ENCODE results near the gene IQCH.
"Not testable (repeated sequence)": the region's sequence is repeated elsewhere in the genome, so short reads cannot be mapped to it uniquely, and the experiment has no call there.

Gene IQCH

GRCh38 chr15:67248011-67248505 is 6.5 kb upstream of the IQCH start:
- DNase-seq, result no peak

DNA sequence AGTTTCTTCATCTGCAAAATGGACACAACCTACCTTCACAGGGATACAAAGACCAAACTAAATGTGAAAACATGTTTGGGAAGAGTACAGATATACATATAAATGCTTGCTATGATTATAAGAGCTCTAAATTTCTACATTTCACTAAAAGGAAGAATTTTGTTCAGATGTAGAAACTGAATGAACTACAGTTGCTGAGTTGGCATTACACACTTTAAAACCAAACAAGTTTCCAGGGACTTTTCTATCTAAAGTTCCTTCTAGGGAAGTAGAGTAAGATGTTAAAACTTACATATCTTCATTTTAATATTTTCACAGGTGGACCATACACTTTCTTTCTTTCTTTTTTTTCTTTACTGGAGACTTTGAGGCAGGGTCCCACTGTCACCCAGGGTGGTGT is 4.8 kb upstream of the IQCH start:
- DNase-seq, result no peak

GRCh38 chr15:67251318-67251717 is 3.3 kb upstream of the IQCH start:
- DNase-seq, result no peak

- no peak for DNase-seq
Observed at GRCh38 chr15:67253101-67253500, 1.5 kb upstream of the IQCH start.

- no peak for DNase-seq
Observed at GRCh38 chr15:67253549-67254237, 893 bp upstream of the IQCH start.

DNA sequence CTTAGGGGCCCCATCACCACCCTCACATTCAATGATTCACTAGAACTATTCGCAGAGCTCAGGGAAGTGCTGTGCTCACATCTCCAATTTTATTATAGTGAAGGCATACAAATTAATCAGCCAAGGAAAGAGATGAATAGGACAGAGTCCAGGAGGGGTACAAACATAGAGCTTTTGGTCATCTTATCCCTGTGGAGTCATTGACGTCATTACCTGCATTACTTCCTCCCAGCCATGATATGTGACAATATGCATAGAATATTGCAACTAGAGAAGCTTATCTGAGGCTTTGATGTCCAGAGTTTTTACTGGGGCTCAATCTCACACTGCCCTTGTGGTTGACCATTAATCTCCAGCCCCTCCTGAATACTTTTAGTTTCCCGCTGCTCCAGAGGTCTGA is 1.5 kb downstream of the IQCH start:
- no peak for DNase-seq

GRCh38 chr15:67258412-67258811 is 3.8 kb downstream of the IQCH start:
- not testable (repeated sequence) for DNase-seq

- DNase-seq, result no peak
Observed at GRCh38 chr15:67259379-67259778, 4.8 kb downstream of the IQCH start.

- no peak for DNase-seq
Observed at GRCh38 chr15:67259806-67260205, 5.2 kb downstream of the IQCH start.

GRCh38 chr15:67266870-67267269 is 12.3 kb downstream of the IQCH start:
- no peak for DNase-seq

GRCh38 chr15:67267440-67267839 is 12.9 kb downstream of the IQCH start:
- no peak for DNase-seq

DNA sequence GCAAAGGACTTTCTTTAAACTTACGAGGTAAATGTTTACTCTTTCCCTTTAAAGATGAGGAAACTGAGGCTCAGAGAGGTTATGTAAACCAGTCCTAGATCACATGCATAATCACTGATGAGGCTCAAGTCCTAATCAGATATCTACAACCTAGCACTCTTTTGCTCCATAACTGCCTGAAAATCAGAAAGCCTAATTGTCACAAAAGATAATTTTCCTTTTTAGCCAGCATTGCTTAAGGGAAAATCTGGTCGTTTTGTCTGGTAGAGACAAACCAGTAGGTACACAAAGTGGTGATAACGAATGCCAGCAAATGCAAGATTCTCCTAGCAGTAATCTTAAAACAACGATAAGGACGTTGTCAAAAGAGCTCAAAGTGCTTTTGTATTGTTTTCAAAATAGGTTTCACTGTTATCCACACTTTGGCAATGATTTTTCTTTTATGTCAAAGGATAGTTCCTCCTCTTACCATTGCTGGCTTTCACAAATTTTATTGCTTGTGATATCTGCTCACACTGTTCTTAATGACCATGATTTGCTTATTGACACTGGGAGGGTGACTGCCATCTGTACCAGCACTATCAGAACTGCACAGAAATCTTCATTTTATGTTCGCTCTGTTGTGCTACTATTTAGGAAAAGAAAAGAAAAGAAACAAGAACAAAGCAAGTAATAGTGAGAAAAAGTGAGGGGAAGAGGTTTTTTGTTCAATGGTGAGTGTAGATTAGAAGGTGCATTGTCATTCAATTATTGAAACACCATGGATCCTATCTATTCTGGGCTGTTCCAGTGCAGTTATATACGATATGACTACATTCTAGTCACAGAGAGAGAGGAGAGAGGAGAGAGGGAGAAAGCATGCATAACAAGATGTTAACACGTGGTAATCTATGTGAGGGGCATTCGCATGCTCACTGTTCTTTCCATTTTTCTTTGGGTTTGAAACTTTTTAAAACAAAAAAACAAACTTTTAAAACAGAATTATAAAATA is 13.7 kb downstream of the IQCH start:
- DNase-seq, result no peak

- no peak for DNase-seq
Observed at GRCh38 chr15:67274236-67274635, 19.6 kb downstream of the IQCH start.

GRCh38 chr15:67276666-67277065 is 22.1 kb downstream of the IQCH start:
- DNase-seq, result no peak

GRCh38 chr15:67280217-67280616 is 25.6 kb downstream of the IQCH start:
- no peak for DNase-seq

DNA sequence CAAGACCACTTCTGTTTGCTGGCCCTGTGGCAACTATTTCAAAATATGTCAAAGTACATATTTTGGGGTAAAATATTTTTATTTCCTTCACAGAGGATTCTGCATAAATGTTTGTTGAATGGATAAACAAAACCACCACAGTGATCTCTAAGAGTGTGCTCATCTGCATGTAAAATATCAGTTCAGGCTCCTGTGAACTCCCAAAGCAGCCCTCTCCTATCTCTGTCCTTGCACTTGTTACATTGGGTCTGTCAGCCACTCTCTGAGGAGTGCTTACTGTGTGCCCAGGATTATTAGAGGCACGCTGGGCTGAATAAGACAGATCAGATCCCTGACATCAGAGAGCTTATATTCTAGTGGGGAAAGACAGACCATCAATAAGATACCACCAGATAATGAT is 27.1 kb downstream of the IQCH start:
- no peak for DNase-seq

- not testable (repeated sequence) for DNase-seq
Observed at GRCh38 chr15:67285625-67286024, 31.0 kb downstream of the IQCH start.

DNA sequence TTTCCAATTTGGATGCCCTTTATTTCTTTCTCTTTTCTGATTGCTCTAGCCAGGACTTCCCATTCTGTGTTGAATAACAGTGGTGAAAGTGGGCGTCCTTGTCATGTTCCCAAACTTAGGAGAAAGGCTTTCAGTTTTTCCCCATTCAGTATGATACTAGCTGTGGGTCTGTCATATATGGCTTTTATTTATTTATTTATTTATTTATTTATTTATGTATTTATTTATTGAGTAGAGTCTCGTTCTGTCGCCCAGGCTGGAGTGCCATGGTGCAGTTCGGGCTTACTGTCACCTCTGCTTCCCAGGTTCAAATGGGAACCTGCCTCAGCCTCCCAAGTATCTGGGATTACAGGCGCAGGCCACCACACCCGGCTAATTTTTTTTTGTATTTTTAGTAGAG is 31.8 kb downstream of the IQCH start:
- not testable (repeated sequence) for DNase-seq

- DNase-seq, result no peak
Observed at GRCh38 chr15:67290319-67290718, 35.7 kb downstream of the IQCH start.

DNA sequence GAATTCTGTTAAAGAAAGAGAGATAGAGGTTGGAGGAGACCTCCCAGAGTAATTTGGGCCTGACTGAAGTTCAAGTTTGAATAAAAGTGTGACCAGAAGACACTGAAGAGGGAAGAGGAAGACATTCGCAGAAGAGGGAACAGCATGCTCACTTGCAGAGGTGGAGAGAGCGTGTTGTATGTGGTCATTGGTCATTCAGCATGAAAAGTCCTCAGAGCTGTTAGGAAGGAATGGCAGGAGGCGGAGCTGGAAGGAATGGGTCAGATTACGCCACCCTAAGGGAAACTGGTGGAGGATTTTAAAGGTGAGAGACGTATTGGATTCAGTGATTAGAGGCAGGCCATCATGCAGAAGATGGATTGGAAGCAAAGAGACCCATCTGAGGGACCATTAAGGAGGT is 41.6 kb downstream of the IQCH start:
- no peak for DNase-seq

GRCh38 chr15:67296684-67297083 is 42.1 kb downstream of the IQCH start:
- no peak for DNase-seq

- DNase-seq, result no peak
Observed at GRCh38 chr15:67300266-67301025, 45.9 kb downstream of the IQCH start.

Measured in stimulated activated CD4-positive, alpha-beta T cell treated with anti-CD3 and anti-CD28 coated beads, Interleukin-2, amount 100 ng/mL, for 48 hours (primary cell).